NCI-H446 (cell line): ENCODE measurements around the gene UFSP1.

Experiments used
- DNase-seq, 2 experiments: peaks; one replicate each; lab custom pipeline; 2025; lab: John Stamatoyannopoulos, UW

UFSP1 gene

GRCh38 chr7:100882201-100882600, 7.3 kb downstream of the UFSP1 start:
- no peak for DNase-seq

- DNase-seq: no peak
These were observed 8.4 kb downstream of the UFSP1 start for GRCh38 chr7:100881136-100881535.

GRCh38 chr7:100880645-100881044, 8.9 kb downstream of the UFSP1 start:
- DNase-seq: no peak

- no peak for DNase-seq
These were observed 9.7 kb downstream of the UFSP1 start for GRCh38 chr7:100879685-100880261.

- DNase-seq: no peak
These were observed 10.8 kb downstream of the UFSP1 start for GRCh38 chr7:100878685-100879084.

GRCh38 chr7:100878013-100878412, 11.5 kb downstream of the UFSP1 start:
- DNase-seq: no peak

GRCh38 chr7:100875356-100875751, 14.2 kb downstream of the UFSP1 start:
- no peak for DNase-seq

GRCh38 chr7:100874577-100875355, 14.7 kb downstream of the UFSP1 start, which contains the start of gene SRRT:
SRRT (plus strand) TSS chr7:100875103; CDS start chr7:100875591, 488 bp downstream.
- DNase-seq: peak; percentile 87 to 98

- DNase-seq: no peak
These were observed 15.3 kb downstream of the UFSP1 start for GRCh38 chr7:100874300-100874576.

- no peak for DNase-seq
These were observed 15.8 kb downstream of the UFSP1 start for GRCh38 chr7:100873599-100874299.

GRCh38 chr7:100867776-100868485, 21.6 kb downstream of the UFSP1 start:
- DNase-seq: no peak

GRCh38 chr7:100867040-100867775, 22.3 kb downstream of the UFSP1 start, which contains the start of gene TRIP6:
TRIP6 (plus strand) TSS chr7:100867387; CDS start chr7:100867498, 111 bp downstream.
- DNase-seq: no peak

- no peak for DNase-seq
These were observed 22.8 kb downstream of the UFSP1 start for GRCh38 chr7:100866729-100867039.

- peak; percentile 47 to 89 for DNase-seq
These were observed 23.4 kb downstream of the UFSP1 start for GRCh38 chr7:100865938-100866728.

GRCh38 chr7:100865372-100865911, 24.1 kb downstream of the UFSP1 start:
- DNase-seq: no peak

GRCh38 chr7:100864263-100864845, 25.2 kb downstream of the UFSP1 start:
- no peak for DNase-seq

GRCh38 chr7:100863406-100863950, 26.0 kb downstream of the UFSP1 start:
- DNase-seq: no peak

GRCh38 chr7:100861616-100861985, 27.9 kb downstream of the UFSP1 start:
- DNase-seq: no peak

GRCh38 chr7:100860702-100861615, 28.6 kb downstream of the UFSP1 start:
- DNase-seq: no peak
